Inferior parietal cortex (tissue), 1 donor: Measurements from ENCODE around the gene ATP1B2.

Source experiments
- DNase-seq: peaks from one replicate; pipeline ENCODE4 v3.0.0-alpha.2; 2016; ENCODE audit errors: extremely low spot score

ATP1B2 gene

DNA sequence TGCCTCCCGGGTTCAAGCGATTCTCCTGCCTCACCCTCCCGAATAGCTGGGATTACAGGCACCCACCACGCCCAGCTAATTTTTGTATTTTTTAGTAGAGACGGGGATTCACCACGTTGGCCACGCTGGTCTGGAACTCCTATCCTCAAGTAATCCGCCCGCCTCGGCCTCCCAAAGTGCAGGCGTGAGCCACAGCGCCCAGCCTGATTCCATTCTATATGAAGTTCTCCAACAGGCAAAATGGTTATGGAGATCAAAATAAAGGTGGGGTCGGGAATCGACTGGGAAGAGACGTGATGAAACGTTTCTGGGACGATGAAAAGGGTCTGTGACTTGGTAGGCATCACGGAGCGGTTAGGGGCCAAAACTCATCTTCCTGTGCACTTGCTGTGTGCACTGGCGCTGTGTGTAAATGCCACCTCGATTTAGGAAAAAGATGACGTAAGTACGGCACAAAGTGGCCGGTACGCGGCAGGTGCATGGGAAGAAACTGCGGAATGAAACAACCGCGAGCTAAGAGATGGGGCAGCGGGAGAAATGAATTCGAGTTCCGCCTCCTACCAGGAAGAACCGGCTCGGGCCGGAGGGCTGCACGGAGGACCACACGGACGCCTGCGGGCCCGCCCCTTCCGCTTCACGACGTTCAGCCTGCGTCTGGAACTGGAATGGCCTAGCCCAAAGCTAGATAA is 35.0 kb downstream of the ATP1B2 start:
- DNase-seq = no peak

DNA sequence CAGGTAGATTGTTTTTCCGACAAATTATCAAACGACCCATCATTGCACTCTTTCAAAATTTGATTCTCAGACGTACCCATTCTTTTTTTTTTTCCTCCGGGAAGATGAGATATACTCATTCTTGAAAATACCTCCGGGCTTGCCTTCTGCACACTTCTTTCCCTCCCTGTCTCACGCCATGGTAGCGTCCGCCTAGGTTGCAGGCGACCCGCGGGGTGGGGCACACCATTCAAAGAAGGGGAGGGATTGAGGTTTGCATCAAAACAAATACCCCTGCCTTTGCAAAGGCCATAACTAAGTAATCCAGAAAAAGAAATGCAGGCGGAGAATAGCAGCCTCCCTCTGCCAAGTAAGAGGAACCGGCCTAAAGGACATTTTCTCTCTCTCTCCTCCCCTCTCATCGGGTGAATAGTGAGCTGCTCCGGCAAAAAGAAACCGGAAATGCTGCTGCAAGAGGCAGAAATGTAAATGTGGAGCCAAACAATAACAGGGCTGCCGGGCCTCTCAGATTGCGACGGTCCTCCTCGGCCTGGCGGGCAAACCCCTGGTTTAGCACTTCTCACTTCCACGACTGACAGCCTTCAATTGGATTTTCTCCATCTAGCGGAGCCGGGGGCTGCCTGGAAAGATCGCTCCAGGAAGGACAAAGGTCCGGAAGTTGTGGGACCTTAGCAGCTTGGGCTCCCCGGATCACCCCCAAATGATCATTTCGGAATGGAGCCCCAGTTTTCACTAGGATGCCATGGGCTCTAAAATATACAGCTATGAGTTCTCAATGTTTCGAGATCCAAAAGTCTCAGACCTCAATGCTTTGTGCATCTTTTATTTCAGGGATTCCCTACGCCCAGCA is 35.7 kb downstream of the ATP1B2 start:
- DNase-seq = peak; percentile 95

DNA sequence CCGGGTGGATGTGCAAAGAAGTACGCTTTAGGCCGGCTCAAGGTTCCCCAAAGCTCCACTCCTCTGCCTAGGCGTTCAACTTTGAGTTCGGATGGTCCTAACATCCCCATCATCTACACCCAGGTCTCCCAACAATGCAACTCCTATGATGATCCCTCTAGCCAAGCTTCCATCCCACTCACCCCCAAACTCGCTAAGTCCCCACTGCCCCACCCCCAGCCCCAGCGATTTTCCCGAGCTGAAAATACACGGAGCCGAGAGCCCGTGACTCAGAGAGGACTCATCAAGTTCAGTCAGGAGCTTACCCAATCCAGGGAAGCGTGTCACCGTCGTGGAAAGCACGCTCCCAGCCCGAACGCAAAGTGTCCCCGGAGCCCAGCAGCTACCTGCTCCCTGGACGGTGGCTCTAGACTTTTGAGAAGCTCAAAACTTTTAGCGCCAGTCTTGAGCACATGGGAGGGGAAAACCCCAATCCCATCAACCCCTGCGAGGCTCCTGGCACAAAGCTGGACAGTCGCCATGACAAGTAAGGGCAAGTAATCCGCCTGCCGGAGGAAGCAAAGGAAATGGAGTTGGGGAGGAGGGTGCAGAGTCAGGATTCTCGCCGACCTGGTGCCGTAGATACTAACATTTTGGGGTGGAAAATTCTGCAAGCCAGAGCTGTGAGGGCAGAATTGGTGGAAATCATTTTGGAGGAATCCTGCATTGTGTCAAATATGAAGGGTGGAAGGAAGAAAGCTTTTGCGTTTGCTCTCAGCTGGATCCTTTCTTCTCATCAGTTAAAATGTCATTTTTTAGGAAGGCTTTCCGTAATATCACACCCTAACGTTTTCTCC is 36.6 kb downstream of the ATP1B2 start, which contains the start of gene TP53:
Gene TP53, minus strand, starts transcription at position 419 of the 836 bp plus-strand sequence. CDS start 10,896 bp downstream, outside the sequence.
- DNase-seq = peak; percentile 95

DNA sequence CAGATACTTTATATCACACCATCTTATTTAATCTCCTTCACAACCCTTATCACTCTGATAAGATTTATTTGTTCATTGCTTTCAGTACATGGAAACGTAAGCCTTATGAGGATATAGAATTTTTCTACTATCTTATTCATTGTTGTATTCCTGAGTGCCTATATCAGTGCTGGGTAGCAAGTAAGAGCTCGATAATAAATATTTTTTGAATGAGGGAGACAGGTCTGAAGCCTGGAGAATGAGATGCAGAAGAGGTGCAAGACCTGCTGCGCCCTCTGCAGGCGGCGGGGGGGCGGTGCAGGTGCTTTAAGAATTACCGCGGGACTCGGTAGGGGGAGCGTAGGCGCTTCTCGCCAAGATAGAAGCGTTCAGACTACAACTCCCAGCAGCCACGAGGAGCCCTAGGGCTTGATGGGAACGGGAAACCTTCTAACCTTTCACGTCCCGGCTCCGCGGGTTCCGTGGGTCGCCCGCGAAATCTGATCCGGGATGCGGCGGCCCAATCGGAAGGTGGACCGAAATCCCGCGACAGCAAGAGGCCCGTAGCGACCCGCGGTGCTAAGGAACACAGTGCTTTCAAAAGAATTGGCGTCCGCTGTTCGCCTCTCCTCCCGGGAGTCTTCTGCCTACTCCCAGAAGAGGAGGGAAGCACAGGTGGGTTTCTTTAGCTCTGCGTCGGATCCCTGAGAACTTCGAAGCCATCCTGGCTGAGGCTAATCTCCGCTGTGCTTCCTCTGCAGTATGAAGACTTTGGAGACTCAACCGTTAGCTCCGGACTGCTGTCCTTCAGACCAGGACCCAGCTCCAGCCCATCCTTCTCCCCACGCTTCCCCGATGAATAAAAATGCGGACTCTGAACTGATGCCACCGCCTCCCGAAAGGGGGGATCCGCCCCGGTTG is 37.4 kb downstream of the ATP1B2 start, which contains the start of gene WRAP53:
Gene WRAP53, plus strand, starts transcription at position 570 of the 900 bp plus-strand sequence. Its CDS starts 172 bp downstream, at position 742.
- DNase-seq = peak; percentile 99

DNA sequence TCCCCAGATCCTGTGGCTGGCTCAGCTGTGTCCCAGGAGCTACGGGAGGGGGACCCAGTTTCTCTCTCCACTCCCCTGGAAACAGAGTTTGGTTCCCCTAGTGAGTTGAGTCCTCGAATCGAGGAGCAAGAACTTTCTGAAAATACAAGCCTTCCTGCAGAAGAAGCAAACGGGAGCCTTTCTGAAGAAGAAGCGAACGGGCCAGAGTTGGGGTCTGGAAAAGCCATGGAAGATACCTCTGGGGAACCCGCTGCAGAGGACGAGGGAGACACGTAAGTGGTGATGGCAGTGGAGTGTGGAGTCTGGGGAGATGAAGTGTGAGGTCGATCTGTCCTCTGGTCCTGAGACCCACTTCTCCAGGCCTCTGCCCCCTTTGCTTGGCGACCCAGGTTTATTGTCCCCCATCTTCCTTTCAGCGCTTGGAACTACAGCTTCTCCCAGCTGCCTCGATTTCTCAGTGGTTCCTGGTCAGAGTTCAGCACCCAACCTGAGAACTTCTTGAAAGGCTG is 38.1 kb downstream of the ATP1B2 start:
- no peak for DNase-seq

DNA sequence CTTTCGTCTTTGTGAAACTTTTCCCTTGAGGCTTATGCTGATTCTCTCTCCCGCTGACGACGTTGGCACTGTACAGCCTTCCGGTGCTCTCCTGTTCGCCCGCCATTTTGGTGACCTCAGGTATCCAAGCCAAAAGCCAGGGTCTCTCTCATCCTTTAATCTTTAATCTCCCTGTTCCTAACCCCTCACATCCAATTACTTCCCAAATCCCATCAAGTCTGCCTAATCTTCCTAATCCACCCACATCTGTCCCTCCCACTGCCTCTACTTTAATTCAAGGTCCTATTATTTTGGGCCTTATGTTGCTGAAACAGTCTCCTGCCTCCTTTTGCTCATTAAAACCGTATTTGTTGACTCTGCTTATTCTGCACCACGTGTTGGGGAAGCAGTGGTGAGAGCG is 44.9 kb downstream of the ATP1B2 start:
- DNase-seq = no peak

DNA sequence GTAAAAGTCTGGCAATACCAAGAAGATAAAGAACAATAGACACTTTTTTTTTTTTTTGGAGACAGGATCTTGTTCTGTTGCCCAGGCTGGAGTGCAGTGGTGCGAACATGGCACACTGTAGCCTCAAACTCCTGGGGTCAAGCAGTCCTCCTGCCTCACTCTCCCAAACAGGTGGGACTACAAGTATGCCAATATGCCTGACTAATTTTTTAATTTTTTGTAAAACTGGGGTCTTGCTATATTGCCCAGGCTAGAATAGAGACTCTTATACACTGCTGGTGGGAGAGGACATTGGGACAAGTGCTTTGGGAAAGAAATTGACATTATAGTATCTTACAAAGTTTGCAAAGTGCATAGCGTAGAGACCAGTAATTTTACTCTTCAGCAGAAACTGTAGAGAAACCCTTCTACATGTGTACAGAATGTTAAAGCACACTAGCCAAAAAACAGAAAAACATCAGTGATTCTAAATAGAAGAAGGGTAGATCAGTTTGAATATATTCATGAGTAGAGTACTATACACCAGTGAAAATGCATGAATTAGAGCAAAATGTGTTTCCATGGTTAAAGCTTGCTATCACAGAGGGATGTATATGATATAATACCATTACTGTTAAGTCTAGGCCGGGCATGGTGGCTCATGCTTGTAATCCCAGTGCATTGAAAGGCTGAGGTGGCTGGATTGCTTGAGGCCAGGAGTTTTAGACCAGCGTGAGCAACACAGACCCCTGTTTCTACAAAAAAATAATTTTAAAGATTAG is 47.3 kb downstream of the ATP1B2 start:
- no peak for DNase-seq

DNA sequence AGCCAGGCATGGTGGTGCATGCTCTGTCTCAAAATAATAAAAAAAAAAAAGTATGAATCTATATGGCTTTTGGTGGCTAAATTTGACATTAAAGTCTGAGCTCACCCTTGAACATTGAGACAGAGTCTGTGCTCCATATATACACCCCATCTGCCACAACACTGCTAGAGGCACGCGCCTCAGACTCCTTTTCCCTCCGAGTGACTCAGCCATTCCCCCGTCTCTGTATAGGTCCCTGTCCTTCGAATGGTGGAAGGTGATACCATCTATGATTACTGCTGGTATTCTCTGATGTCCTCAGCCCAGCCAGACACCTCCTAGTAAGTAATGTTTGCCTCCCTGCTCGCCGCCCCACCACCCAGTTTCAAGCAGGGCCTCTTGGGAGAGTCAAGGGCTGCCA is 49.8 kb downstream of the ATP1B2 start:
- no peak for DNase-seq

DNA sequence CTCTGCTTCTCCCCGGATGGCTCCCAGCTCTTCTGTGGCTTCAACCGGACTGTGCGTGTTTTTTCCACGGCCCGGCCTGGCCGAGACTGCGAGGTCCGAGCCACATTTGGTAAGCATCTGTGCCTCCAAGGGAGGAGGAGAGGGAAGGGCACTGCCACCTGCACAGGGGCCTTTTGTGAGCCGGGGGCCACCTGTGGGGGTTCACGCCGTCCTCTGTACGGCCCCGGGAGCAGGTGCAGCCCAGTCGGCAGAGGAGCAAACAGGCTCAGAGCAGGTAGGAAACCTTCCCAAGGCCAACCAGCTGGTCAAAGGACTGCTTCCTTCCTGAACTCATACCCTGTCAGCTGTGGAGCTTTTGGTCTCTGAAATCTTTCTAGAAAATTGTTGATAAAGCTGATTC is 51.0 kb downstream of the ATP1B2 start:
- DNase-seq = no peak

DNA sequence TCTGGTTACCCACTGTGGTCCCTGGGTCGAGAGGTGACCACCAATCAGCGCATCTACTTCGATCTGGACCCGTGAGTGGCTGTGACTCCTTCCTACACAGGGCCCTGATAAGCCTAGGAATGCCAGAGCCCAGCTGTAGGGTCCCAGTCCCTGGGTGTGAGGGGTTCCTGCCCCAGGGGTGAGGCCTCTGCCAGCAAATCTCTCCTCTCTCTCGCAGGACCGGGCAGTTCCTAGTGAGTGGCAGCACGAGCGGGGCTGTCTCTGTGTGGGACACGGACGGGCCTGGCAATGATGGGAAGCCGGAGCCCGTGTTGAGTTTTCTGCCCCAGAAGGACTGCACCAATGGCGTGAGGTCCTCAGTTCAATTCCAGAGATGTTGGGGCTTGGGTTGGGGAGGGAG is 52.0 kb downstream of the ATP1B2 start:
- DNase-seq = no peak

DNA sequence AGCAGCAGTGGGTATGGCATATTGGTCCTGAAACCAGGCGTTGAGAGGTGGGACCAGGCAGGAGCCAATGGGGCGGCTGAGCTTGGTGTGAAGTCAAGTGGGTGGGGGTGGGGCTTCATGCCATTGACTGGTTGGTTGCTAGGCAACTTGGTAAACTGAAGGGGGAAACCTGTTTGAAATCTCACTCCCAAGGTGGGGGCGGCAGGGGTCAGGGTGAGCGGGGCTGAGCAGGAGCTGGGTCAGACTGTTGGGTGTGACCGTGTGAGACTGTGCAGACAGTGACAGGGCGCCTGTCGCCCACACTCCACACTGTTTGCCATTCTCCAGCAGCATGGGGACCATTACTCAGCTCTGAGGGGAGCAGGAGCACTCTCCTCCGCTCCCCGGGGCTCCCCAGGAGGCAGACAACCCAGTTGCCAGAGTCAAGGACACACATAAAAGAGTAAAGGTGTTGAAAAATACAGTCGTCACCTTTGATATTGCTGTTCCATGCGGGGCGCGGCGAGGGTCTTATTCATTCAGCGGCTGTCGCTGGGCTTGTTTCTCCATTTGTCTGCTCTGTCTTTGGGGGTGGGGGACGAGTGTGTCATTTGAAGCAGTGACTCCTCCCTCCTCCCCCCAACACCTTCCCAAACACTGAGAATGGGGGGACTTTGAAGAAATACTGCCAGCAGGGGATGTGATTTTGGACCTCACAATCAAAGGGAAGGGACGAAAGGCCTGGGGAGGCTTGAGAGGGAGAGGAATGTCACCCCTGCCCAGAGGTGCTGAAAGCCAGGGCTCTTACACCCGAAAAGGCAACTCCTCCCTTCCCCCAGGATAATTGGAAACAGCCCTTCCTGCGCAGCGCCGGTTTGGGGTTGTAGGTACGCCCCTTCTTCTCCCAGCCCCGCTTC is 53.1 kb downstream of the ATP1B2 start:
- peak; percentile 23 for DNase-seq

DNA sequence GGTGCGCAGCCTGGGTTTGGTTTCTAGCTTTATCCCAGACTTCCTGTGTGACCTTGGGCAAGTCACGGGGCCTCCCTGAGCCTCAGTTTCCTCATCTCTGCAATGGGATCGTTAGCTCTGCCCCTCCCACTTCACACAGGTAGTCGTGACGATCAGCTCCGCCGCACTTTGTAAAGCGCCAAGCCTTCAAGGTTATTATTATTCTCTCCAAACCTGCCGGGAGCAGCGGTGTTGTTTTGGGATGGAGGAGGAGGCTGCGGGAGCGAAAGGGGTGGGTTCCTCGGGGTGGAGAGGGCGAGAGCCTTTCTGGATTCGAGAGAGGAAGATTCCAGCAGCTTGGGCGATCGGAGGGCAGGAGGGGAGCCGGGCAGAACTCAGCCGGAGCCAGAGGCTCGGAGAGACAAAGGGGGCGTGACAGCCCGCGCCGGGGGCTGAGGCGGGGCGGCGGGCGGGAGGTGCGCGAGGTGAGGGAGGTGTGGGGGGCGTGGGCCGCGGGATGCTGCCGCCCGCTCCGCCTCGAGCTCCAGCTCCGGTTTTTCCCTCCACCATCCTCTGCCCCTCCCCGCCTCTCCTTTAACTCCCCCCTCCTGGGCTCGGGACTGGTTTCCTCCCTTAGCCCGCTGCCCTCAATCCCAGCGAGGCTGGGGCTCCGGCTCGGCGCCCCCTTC is 54.0 kb downstream of the ATP1B2 start, which contains the start of gene EFNB3:
Gene EFNB3, plus strand, starts transcription at position 602 of the 668 bp plus-strand sequence. CDS start 397 bp downstream, outside the sequence.
- no peak for DNase-seq

DNA sequence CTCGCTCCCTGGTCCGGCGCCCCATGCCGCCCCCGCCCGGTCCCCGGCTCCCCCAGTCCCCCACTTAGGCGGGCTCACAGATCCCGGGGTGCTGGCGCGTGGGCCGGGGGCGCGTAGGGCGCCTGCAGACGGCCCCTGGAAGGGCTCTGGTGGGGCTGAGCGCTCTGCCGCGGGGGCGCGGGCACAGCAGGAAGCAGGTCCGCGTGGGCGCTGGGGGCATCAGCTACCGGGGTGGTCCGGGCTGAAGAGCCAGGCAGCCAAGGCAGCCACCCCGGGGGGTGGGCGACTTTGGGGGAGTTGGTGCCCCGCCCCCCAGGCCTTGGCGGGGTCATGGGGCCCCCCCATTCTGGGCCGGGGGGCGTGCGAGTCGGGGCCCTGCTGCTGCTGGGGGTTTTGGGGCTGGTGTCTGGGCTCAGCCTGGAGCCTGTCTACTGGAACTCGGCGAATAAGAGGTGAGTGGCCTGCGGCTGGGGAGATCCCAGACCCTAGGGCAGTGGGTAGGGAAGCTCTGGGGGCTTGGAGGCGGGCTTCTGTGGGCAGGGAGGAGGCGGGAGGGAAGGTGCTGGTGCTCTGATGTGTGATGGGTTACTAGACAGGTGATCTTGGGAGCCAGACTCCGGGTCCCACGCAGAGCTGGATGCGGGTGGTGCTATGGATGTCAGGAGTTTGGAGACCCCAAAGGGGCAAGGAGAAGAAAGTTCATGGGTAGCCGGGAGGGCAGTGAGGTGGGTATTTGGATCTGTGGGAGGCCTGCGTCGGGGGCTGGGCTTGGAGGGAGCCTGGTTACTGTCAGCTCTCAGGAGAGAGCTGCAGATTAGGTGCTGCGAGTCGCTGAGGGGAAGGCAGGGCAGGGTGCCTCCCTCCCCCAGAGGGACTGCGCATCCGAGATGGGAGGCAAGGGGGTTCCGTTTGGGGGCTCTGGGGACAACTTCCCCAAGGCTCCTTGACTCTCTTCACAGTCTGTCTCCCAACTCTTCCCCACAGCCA is 54.8 kb downstream of the ATP1B2 start:
- DNase-seq = no peak

DNA sequence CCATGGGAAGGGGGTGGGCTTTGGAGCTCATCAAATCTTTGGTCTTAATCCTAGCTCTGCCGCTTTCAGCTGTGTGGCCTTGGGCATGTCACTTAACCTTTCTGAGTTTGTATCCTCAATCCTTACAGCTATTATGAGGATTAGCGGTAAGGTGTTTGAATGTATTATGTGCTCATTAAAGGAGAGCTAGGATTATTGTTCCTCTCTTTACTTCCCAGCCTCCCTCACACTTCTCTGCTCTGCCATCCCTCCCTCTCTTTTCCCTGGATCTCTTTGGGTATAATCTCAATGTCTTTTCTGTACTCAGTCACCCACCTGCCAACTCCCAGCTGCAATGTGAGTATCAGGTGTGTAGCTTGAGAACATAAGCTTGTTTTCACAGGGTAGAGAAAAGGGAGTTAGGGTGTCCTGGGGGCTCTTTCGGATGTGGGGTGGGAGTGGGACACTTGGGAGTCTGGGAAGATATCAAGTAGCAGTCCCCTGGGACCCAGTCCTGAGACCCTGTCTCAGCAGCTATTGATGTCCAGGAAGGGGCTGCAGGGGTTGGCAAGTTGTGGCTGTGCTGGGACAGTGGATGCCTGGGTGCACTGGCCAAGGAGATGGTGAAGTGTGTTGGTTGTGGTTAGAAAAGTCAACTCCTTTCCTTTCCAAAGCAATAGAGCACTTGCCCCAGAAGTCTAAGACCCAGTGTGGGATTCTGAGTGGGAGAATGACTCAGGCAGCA is 56.1 kb downstream of the ATP1B2 start:
- no peak for DNase-seq
